Breast epithelium (tissue), 3 donors: Measurements from ENCODE around the gene BNC1.

Source experiments
- CTCF ChIP-seq, 3 donors: fragments of 450-650 bp; IDR thresholded peaks; one replicate each; pipeline ENCODE4 v1.5.1; 2016 to 2017; ENCODE audit warnings: antibody characterized with exemption in 3 of 3, mild to moderate bottlenecking in 3 of 3, moderate library complexity in 3 of 3
- POLR2A ChIP-seq: fragments of 450-650 bp; IDR thresholded peaks from one replicate; pipeline ENCODE4 v1.6.1; 2016; ENCODE audit warnings: antibody characterized with exemption, mild to moderate bottlenecking, moderate library complexity
- POLR2AphosphoS5 ChIP-seq, 3 donors: sonication (generic); formaldehyde crosslinking; IDR thresholded peaks; one replicate each; pipeline ENCODE4 v1.6.1; 2017; ENCODE audit warnings: antibody characterized with exemption in 3 of 3

- TF ChIP-seq POLR2AphosphoS5 (IDR thresholded peaks at IDR 0.05) (no peak), CTCF (IDR thresholded peaks at IDR 0.05) (no peak), POLR2A (no peak)
These were observed 15.0 kb upstream of the BNC1 start for GRCh38 chr15:83299462-83299861.
